Left renal cortex interstitium (tissue), 4 donors: ENCODE data around the gene TOR2A. TPM values are rescaled to one million over a fixed set of nuclear protein-coding genes. Genes with fewer than 3 reads are reported as not detected.
"Not testable (repeated sequence)": the region's sequence is repeated elsewhere in the genome, so short reads cannot be mapped to it uniquely, and the experiment has no call there.

Experiments used
- DNase-seq, 4 donors: peaks; one replicate each; pipeline ENCODE4 v3.0.0-alpha.2; 2013; ENCODE audit warnings: low read depth in 4 of 4, low spot score in 2 of 4, missing footprints in 1 of 4
- polyA plus RNA-seq, 4 donors: library from polyadenylated mRNA; unstranded; fragments of 120-200 nt; gene quantifications; one replicate each; pipeline ENCODE4 v1.2.1, GENCODE V29; 2013; ENCODE audit not compliant: insufficient read length in 4 of 4

TOR2A gene
- polyA plus RNA-seq, 4 donors, result 13.7 to 21.6 (median 16.8) TPM

DNA sequence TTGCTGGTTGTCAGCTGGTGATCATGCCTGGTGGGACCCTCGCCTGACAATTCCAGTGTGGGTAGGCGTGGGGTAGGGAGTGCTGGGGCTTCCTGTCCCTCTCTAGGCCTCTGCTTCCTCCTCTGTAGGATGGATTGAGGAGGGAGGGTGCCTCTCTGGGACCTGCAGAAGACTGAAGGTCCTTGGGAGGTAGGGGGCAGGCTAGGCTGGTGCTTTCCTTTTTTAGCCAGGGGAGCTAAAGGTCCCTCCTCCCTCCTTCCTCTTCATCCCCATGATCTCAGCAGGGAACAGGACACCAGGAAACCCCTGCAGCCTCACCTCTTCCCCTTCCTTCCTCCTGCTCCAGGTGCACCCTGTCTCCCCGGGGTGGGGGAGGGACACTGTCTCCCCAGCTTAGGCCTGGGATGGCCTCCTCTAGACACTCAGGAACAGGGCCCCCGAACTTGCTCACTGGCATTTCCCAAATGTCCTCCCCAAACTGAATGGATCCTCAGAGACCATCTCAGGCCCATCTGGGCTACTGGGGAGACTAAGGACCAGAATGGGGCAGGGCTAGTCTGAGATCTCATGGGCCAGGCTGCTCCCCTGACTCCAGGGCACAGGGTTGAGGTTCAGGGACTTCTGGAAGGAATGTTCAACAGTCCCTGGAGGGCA, 35.0 kb upstream of the TOR2A start:
- DNase-seq, result no peak

DNA sequence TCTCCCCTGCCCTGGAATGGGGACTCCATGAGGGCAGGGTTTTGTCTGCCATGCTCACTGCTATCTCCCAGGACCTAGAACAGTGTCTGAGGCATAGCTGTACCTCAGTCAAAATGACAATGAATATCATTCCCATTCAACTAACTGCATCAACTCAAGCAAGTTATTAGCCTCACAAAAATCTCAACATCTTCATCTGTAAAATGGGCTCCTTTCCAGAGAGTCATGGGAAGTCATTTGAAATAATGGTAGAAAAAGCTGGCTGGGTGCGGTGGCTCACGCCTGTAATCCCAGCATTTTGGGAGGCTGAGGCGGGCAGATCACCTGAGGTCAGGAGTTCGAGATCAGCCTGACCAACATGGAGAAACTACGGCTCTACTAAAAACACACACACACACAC, 34.0 kb upstream of the TOR2A start:
- no peak for DNase-seq

GRCh38 chr9:127768698-127769097, 33.6 kb upstream of the TOR2A start:
- no peak for DNase-seq

GRCh38 chr9:127767909-127768331, 32.8 kb upstream of the TOR2A start:
- peak in 1 of 4 donors; percentile 51 for DNase-seq

DNA sequence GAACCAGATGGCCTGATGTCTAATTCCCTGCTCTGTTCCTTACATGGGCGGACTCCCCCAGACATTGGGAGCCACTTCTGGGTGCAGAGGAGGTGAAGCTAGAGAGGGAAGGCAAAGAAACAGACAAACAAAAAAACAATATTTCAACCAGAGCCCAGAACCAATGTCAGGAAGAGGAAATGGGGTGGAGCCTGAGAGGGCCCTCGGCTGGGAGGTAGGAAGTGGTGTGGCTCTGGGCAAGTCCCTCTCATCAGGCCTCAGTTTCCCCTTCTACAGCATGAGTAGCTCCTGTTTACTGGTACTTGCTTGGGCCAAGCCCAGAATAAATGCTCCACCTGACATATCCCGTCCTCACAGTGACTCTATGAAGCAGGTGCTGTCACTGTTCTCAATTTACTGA, 32.3 kb upstream of the TOR2A start:
- no peak for DNase-seq

DNA sequence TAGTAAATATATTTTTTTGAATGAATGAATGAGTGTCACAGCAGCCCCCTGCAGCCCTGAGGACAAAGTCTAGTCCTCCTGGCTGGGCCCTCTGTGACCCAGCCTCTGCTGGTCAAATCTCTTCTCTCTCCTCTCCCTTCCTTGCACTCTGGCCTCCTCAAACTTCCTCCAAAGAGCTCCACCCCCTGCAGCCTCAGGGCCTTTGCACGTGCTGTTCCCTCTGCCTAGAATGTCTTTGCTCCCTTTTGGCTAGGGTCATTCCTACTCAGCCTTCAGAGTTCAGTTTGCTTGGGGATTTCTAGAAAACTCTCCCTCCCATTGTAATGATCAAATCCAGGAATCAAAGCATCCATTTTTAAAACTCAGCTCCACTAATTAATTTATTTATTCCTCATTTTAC, 30.3 kb upstream of the TOR2A start:
- DNase-seq, result no peak

DNA sequence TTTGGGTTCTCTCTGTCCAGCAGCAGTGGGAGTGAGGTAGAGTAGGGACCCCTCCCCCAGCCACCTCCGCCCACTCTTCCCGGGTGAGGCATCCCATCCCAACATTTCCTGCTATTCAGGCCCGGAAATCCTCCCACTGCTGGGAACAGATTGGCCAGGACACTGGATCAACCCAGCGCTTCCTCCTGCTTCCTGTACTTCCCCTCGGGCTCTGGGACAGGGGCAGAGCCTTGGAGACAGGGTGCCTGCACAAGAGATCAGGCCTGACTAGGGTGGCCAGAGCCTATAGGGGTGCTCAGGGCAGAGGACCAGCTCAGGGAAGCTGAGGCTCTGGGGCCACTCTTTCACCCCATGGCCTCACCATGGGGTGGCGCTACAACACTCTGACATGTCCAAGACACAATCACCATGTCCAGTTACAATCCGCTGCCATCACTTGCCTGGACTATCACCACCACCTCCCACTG, 28.9 kb upstream of the TOR2A start:
- DNase-seq, result no peak

- DNase-seq, result no peak
Observed at GRCh38 chr9:127762111-127762676, 27.1 kb upstream of the TOR2A start.

- DNase-seq, result no peak
Observed at GRCh38 chr9:127761491-127761956, 26.4 kb upstream of the TOR2A start.

DNA sequence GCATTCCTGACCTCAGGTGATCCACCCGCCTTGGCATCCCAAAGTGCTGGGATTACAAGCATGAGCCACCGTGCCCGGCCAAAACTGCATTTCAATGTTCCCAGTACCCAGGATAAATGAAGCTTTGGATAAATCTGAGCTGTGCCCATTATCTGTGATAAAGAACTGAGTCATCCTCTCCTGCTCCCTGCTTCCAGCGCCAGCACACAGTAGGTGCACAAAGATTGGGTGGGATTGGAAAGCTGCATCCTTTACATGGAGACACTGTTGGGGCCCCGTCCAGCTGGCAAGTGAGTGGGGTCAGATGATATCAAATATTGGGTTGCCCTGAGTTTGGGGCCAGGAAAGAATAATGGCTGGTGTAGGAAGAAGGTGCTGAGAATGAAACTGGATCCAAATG, 26.0 kb upstream of the TOR2A start:
- no peak for DNase-seq

DNA sequence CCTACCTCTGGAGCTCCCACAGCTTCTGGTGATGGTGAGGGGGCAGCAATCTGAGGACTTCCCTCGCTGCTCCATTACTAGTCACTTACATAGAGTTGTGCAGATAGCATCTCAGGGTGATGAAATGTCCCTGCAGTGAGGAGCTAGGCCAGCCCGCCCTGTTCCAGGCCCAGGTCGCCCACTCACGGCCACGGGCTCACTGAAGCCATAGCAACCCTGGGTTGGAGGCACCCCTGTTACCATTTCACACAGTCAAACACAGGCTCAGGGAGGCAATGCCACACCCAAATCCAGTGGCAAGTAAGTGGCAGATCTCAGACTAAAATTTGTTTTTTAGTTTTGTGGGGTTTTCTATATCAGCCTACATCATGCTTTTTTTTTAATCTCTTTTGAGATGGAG, 23.7 kb upstream of the TOR2A start:
- DNase-seq, result no peak

GRCh38 chr9:127756776-127757175, 21.7 kb upstream of the TOR2A start:
- DNase-seq, result not testable (repeated sequence)

GRCh38 chr9:127756233-127756632, 21.1 kb upstream of the TOR2A start:
- no peak for DNase-seq

- no peak for DNase-seq
Observed at GRCh38 chr9:127755061-127756060, 20.3 kb upstream of the TOR2A start.

DNA sequence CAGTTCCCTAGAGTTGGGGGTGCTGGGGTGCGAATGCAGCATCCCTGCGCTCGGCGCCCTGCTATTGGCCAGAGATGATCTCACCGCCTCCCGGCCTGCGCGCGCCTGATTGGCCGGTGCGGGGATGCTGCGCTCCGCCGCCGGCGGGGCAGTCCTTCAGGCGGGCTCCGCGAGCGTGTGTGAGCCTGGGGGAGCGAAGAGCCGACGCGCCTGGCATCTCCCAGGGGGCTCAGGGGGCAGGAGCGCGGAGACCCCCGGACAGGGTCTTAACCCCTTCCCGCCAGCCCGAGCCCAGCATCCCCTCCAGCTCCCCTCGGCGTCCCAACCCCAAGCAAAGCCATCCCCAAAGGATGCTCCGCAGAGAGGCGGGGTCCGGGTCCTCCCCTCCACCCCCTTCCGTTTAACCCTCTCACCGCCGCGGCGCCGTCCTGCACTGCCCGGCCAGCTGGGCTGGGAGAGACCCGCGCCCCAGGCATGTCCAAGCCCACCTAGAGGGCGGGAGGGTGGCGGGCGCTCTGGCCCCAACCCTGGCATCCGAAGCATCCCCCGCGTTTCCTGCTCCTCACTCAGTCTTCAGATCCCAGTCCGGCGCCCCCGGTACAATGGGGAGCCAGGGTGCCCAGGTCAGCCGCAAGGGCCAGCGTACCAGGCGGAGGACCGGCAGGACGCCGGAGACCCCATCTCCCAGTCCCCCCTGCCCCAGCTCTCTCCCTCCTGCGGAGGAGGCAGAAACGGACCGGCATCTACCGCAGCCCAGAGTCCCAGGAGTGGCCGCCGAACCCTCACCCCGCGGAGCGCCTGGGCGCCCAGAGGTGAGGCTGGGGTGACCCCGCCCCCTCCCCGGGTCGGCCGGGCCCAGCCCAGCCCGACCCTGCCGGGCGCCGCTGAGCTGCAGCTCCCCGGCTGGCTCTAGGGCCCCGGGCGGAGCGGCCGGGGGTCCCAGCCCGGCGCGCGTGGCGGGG, 19.3 kb upstream of the TOR2A start:
- DNase-seq, result no peak

- no peak for DNase-seq
Observed at GRCh38 chr9:127753622-127754021, 18.5 kb upstream of the TOR2A start.

- DNase-seq, result no peak
Observed at GRCh38 chr9:127753148-127753547, 18.1 kb upstream of the TOR2A start.

DNA sequence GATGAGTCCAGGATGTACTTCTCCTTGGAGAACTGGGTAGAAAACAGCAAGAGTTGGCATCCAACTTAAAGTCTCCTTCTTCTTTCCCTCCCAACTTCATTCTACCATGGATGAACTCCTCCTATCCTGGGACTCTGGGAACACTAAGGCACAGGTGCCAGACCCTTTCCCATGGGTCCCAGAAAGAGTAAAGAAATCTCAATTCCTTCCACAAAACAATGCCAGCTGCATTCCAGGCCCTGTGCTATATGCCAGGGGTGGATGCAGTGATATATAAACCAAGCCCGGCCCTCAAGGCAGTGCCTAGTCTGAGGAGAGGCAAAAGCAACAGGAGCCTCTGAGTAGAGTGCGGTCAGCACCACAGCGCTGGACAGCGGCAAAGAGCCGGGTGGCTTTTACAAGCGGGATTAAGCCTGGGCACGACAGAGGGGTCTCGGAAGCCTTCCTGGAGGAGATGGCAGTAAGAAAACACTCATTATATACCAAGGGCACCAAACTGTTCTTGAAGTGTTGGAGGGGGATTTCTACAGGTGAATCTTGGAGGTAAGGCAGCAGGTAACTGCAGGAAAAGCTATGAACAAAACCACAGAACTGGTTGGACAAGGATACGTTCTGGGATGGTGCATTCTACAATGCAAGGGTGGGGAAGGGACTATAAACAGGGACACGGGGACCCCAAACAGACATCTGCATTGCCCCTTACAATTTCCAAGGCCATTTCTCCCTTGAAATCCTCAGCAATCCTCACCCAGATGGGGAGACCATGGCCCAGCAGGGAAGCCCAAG, 16.4 kb upstream of the TOR2A start:
- no peak for DNase-seq

DNA sequence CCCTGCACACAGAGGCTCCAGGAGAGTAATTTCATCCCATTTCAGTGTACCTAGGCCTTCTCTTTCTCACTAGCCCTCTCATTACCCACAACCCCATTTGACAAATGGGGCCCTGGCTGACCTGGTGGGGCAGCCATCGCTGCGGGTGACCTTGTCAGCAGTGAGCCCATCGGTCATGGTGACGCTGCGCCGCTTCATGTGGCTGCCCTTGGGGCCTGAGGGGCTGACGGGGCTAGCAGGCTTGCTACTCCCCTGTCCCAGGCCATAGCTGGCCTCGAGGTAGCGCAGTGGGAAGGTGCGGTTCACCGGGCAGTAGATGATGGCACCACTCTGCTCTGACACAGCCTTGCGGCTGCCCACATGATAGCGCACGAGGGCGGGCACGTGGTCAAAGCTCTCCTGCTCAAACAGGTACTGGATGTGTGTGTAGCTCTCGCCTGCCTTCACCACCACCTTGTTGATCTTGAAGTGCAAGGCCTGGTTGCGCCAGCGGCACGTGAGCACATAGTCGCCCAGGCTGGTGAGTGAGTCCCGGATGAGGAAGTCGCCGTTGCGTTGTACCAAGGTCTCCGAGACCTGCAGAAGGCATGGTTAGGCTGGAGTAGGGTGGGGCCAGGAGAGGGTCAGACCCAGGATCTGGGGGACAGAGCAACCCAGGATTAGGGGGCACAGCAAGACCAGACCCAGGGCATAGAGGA, 14.1 kb upstream of the TOR2A start:
- DNase-seq, result no peak
